Measurements from ENCODE around the gene NPL. TPM values are rescaled to one million over a fixed set of nuclear protein-coding genes. Genes with fewer than 3 reads are reported as not detected.

The NPL gene
- total RNA-seq, 1 donor from 2014 or later, result 4.3 TPM

- no peaks in the 10 kb centered on the region for H3K27me3 Mint-ChIP-seq (ENCODE audit: low read depth)
- no peak for DNase-seq (ENCODE audit: low spot score)
- peaks cover 13% of the 10 kb centered on the region for H3K36me3 Mint-ChIP-seq (ENCODE audit: low read depth)
- H3K9me3 Mint-ChIP-seq (ENCODE audit: low read depth), result no peaks in the 10 kb centered on the region
- no peak for TF ChIP-seq CTCF (IDR thresholded peaks at IDR 0.05)
- no peak overlapping the region for H3K27ac Mint-ChIP-seq (ENCODE audit: unreplicated experiment)
- no peak overlapping the region for H3K4me3 Mint-ChIP-seq (ENCODE audit: unreplicated experiment)
- no peaks in the 10 kb centered on the region for H3K4me1 Mint-ChIP-seq (ENCODE audit: low read depth)
These were observed 19.9 kb downstream of the NPL start for GRCh38 chr1:182809414-182809957.

GRCh38 chr1:182811975-182812722 is 22.6 kb downstream of the NPL start:
- no peaks in the 10 kb centered on the region for H3K9me3 Mint-ChIP-seq (ENCODE audit: low read depth)
- no peak overlapping the region for H3K27ac Mint-ChIP-seq (ENCODE audit: unreplicated experiment)
- H3K4me1 Mint-ChIP-seq (ENCODE audit: low read depth), result no peaks in the 10 kb centered on the region
- no peak for DNase-seq (ENCODE audit: low spot score)
- H3K27me3 Mint-ChIP-seq (ENCODE audit: low read depth), result no peaks in the 10 kb centered on the region
- TF ChIP-seq CTCF (IDR thresholded peaks at IDR 0.05), result peak; percentile 22
- H3K36me3 Mint-ChIP-seq (ENCODE audit: low read depth), result peaks cover 17% of the 10 kb centered on the region
- H3K4me3 Mint-ChIP-seq (ENCODE audit: unreplicated experiment), result no peak overlapping the region

- Mint-ChIP-seq H3K27me3 (ENCODE audit: low read depth) (no peaks in the 10 kb centered on the region), H3K4me3 (ENCODE audit: unreplicated experiment) (no peak overlapping the region), H3K27ac (ENCODE audit: unreplicated experiment) (no peak overlapping the region), H3K36me3 (ENCODE audit: low read depth) (peaks cover 31% of the 10 kb centered on the region), H3K4me1 (ENCODE audit: low read depth) (no peaks in the 10 kb centered on the region), H3K9me3 (ENCODE audit: low read depth) (no peaks in the 10 kb centered on the region)
- TF ChIP-seq CTCF (IDR thresholded peaks at IDR 0.05), result no peak
- DNase-seq (ENCODE audit: low spot score), result no peak
These were observed 27.3 kb downstream of the NPL start for GRCh38 chr1:182816863-182817262.

- TF ChIP-seq CTCF (IDR thresholded peaks at IDR 0.05), result no peak
- Mint-ChIP-seq H3K27me3 (ENCODE audit: low read depth) (no peaks in the 10 kb centered on the region), H3K9me3 (ENCODE audit: low read depth) (no peaks in the 10 kb centered on the region), H3K36me3 (ENCODE audit: low read depth) (peaks cover 34% of the 10 kb centered on the region), H3K4me3 (ENCODE audit: unreplicated experiment) (no peak overlapping the region), H3K4me1 (ENCODE audit: low read depth) (no peaks in the 10 kb centered on the region), H3K27ac (ENCODE audit: unreplicated experiment) (no peak overlapping the region)
- no peak for DNase-seq (ENCODE audit: low spot score)
These were observed 28.2 kb downstream of the NPL start for GRCh38 chr1:182817802-182818201.

- Mint-ChIP-seq H3K36me3 (ENCODE audit: low read depth) (peaks cover 28% of the 10 kb centered on the region), H3K27me3 (ENCODE audit: low read depth) (no peaks in the 10 kb centered on the region), H3K9me3 (ENCODE audit: low read depth) (no peaks in the 10 kb centered on the region), H3K27ac (ENCODE audit: unreplicated experiment) (no peak overlapping the region), H3K4me3 (ENCODE audit: unreplicated experiment) (no peak overlapping the region), H3K4me1 (ENCODE audit: low read depth) (no peaks in the 10 kb centered on the region)
- no peak for DNase-seq (ENCODE audit: low spot score)
- no peak for TF ChIP-seq CTCF (IDR thresholded peaks at IDR 0.05)
These were observed 33.6 kb downstream of the NPL start for GRCh38 chr1:182823220-182823619.
